ENCODE measurements around the gene RAD51D. TPM values are rescaled to one million over a fixed set of nuclear protein-coding genes. Genes with fewer than 3 reads are reported as not detected.

Gene RAD51D
- total and polyA plus RNA-seq, 2 donors (not counting 3 experiments of a cell fraction or from before 2014, with no cell fraction given): 15.5 to 27.9 TPM

DNA sequence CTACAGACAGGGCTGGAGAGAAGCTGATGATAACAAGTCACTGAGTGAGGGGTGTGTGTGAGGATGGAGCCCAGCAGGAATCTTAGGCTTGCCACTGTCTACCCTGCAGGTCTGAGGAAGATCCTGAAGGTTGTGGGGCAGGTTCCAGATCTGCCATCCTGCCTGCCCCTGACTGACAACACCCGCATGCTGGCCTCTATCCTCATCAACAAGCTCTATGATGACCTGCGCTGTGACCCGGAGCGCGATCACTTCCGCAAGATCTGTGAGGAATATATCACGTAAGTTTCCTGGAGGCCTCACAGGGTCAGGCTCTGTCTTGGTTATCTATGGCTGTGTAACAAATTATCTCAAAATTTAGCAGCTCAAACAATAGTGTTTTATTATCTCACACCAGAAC, 44.2 kb upstream of the RAD51D start:
- intact Hi-C loops (cut with micrococcal nuclease) (no loop called here), dilution Hi-C loops (cut with MboI; ENCODE audit: extremely low pct_ligation_motif_present, low sequenced_read_pairs) (no loop called here)
- no peaks in the 10 kb centered on the region for H3K79me2 ChIP-seq (ENCODE audit: control insufficient read depth, insufficient read depth, low read length)
- no peak overlapping the region for H3K4me3 ChIP-seq (replicated peaks in 1 of 3; ENCODE audit: insufficient read depth in 1 of 3, low read depth in 1 of 3, low read length in 3 of 3)
- no peak for FAIRE-seq
- TF ChIP-seq POLR2A (IDR thresholded peaks at IDR 0.05; ENCODE audit: low read depth, low read length) (no peak), MYC (IDR thresholded peaks at IDR 0.05; ENCODE audit: low read depth, low read length) (no peak), GATA2 (IDR thresholded peaks at IDR 0.05; ENCODE audit: insufficient read depth, insufficient read length, low read depth, low read length) (no peak), POLR2AphosphoS5 (IDR thresholded peaks at IDR 0.05; ENCODE audit: insufficient read depth, low read depth, low read length) (no peak), JUN (IDR thresholded peaks at IDR 0.05; ENCODE audit: borderline replicate concordance, insufficient read depth, insufficient read length, low read depth) (no peak), EZH2 (IDR thresholded peaks at IDR 0.05; ENCODE audit: borderline replicate concordance, low read depth, low read length, severe bottlenecking) (no peak), FOS (IDR thresholded peaks at IDR 0.05; ENCODE audit: borderline replicate concordance, insufficient read depth, low read length) (no peak)
- TF ChIP-seq, protein P1, sequence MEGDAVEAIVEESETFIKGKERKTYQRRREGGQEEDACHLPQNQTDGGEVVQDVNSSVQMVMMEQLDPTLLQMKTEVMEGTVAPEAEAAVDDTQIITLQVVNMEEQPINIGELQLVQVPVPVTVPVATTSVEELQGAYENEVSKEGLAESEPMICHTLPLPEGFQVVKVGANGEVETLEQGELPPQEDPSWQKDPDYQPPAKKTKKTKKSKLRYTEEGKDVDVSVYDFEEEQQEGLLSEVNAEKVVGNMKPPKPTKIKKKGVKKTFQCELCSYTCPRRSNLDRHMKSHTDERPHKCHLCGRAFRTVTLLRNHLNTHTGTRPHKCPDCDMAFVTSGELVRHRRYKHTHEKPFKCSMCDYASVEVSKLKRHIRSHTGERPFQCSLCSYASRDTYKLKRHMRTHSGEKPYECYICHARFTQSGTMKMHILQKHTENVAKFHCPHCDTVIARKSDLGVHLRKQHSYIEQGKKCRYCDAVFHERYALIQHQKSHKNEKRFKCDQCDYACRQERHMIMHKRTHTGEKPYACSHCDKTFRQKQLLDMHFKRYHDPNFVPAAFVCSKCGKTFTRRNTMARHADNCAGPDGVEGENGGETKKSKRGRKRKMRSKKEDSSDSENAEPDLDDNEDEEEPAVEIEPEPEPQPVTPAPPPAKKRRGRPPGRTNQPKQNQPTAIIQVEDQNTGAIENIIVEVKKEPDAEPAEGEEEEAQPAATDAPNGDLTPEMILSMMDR (IDR thresholded peaks at IDR 0.05; ENCODE audit: extremely low read depth in 1 of 2, insufficient read depth in 1 of 2, low read depth in 1 of 2, low read length in 2 of 2): no peak
- TF ChIP-seq, protein P2, sequence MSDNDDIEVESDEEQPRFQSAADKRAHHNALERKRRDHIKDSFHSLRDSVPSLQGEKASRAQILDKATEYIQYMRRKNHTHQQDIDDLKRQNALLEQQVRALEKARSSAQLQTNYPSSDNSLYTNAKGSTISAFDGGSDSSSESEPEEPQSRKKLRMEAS (IDR thresholded peaks at IDR 0.05; ENCODE audit: insufficient read depth, insufficient read length): no peak
- no peak overlapping the region for H2AFZ ChIP-seq (ENCODE audit: low read depth, low read length)
- H3K9me1 ChIP-seq (replicated peaks; ENCODE audit: control insufficient read depth, extremely low read depth, insufficient read depth, low read length): no peaks in the 10 kb centered on the region
- ChIA-PET CTCF (interaction anchor here (3.9 kb wide), 1 partner anchor 376 kb away, joined by 15 read pairs; no protein-coding TSS in a partner anchor), POLR2A (no interaction called here)
- no peaks in the 10 kb centered on the region for H3K36me3 ChIP-seq (ENCODE audit: control insufficient read depth in 2 of 2, extremely low read depth in 1 of 2, insufficient read depth in 2 of 2, low read length in 2 of 2)
- H3K27me3 ChIP-seq (ENCODE audit: control insufficient read depth in 2 of 2, insufficient read depth in 2 of 2, low read length in 2 of 2): peaks cover 2 to 7% of the 10 kb centered on the region in 2 experiments
- no peak overlapping the region for H3K9ac ChIP-seq (replicated peaks; ENCODE audit: extremely low read depth, insufficient read depth, low read length)
- no peak overlapping the region for H3K27ac ChIP-seq (ENCODE audit: insufficient read depth, low read depth, low read length)
- H3K9me3 ChIP-seq (replicated peaks; ENCODE audit: control insufficient read depth, insufficient read depth, low read length): no peaks in the 10 kb centered on the region
- no peaks in the 10 kb centered on the region for H3K4me1 ChIP-seq (ENCODE audit: control insufficient read depth, extremely low read depth, insufficient read depth, low read length)
- no peak for DNase-seq (ENCODE audit: low read depth, low spot score)
- BruUV-seq (replicated peaks): no TSS peak
- H4K20me1 ChIP-seq (replicated peaks; ENCODE audit: control insufficient read depth, extremely low read depth, insufficient read depth, low read length): no peaks in the 10 kb centered on the region
- no peak overlapping the region for H3K4me2 ChIP-seq (ENCODE audit: insufficient read depth, low read length)

Measured in endothelial cell of umbilical vein (primary cell).